Ovary (tissue), 9 donors: Measurements from ENCODE around the gene LDB3. TPM values are rescaled to one million over a fixed set of nuclear protein-coding genes. Genes with fewer than 3 reads are reported as not detected.

Experiments
- DNase-seq, 5 donors: peaks; one replicate each; pipeline ENCODE4 v3.0.0-alpha.2; 2019 to 2020
- H3K27ac ChIP-seq, 2 donors: fragments of 200-600 bp; one replicate each; pipeline versions ENCODE4 v1.5.1 to v1.8.0; 2019 to 2022
- H3K27me3 ChIP-seq: fragments of 200-600 bp; one replicate; pipeline ENCODE4 v1.8.0; 2022
- H3K36me3 ChIP-seq: fragments of 200-600 bp; sonication (generic); one replicate; pipeline ENCODE4 v1.5.1; 2019
- H3K4me1 ChIP-seq: one replicate; pipeline ENCODE4 v1.8.1; 2013; ENCODE audit warnings: mild to moderate bottlenecking, moderate library complexity; ENCODE audit not compliant: insufficient read depth
- H3K4me3 ChIP-seq: fragments of 200-600 bp; sonication (generic); one replicate; pipeline ENCODE4 v1.5.1; 2017
- H3K9me3 ChIP-seq, 2 donors: fragments of 200-600 bp in 1 of 2; sonication (generic) in 1 of 2; one replicate each; pipeline versions ENCODE4 v1.5.1 to v1.8.1; 2013 to 2019; ENCODE audit warnings: mild to moderate bottlenecking in 1 of 2, moderate library complexity in 1 of 2
- EP300 ChIP-seq: sonication (generic); formaldehyde crosslinking; IDR thresholded peaks from one replicate; pipeline ENCODE4 v1.6.1; 2017; ENCODE audit warnings: antibody characterized with exemption
- POLR2A ChIP-seq: fragments of 450-650 bp; IDR thresholded peaks from one replicate; pipeline ENCODE4 v1.6.1; 2017; ENCODE audit warnings: antibody characterized with exemption, mild to moderate bottlenecking, moderate library complexity
- WGBS, 3 donors: extraction: QIAGEN DNeasy Blood & Tissue Kit in 1 of 3; methylation state at CpG; one replicate each; pipeline versions ENCODE4 v1.1.5 to v1.1.7; 2013 to 2017; 5-methylcytosine and 5-hydroxymethylcytosine counted together
- intact Hi-C, 4 donors: fragments of 100-400 bp; cut with DNase I; formaldehyde crosslinking; loops; one replicate each; pipeline versions ENCODE4 v1.11.0 to v1.15.1; 2022 to 2023
- polyA plus RNA-seq, 2 donors: library from polyadenylated mRNA; stranded (reverse); fragments of 200-250 nt in 1 of 2; fragments of 350-450 nt in 1 of 2; fragmentation: Illumina TruSeq in 1 of 2; extraction: RNeasy Lipid Tissue Mini Kit (QIAGEN cat#74804) in 1 of 2; gene quantifications; one replicate each; pipeline ENCODE4 v1.2.3, GENCODE V29; 2013 to 2014
- total RNA-seq, 7 donors: library from RNA; depleted of rRNA in 2 of 7; stranded (reverse); fragments of >200 nt in 2 of 7; fragmentation: NEBNext Ultra II Directional in 3 of 7; extraction: Animal tissue kit (Norgen Biotek cat#: 25700) in 3 of 7; gene quantifications; one replicate each; pipeline versions ENCODE4 v1.1.0 to v1.2.4, GENCODE V29; 2016 to 2023
- TF ChIP-seq, protein P1 (sequence below), 3 donors: fragments of 450-650 bp in 2 of 3; fragments of 200-600 bp in 1 of 3; IDR thresholded peaks; one replicate each; pipeline versions ENCODE4 v1.5.1 to v1.8.0; 2016 to 2022; ENCODE audit warnings: antibody characterized with exemption in 3 of 3, mild to moderate bottlenecking in 1 of 3
- donor health status: DM: no; HTN: no; CAD: no; lungs with moderate emphysema.
- donor health status: DM: no; HTN: no; CAD: no.
- donor health status: Bipolar disorder and iron deficiency.
- donor health status: DM: yes; HTN: yes; CAD: no.
- donor health status: DM: no; HTN: no; CAD: no.
- donor health status: DM: yes; HTN: yes; CAD: no.

The LDB3 gene
- total and polyA plus RNA-seq, 9 donors = 1.5 to 12.9 (median 3.6) TPM

DNA sequence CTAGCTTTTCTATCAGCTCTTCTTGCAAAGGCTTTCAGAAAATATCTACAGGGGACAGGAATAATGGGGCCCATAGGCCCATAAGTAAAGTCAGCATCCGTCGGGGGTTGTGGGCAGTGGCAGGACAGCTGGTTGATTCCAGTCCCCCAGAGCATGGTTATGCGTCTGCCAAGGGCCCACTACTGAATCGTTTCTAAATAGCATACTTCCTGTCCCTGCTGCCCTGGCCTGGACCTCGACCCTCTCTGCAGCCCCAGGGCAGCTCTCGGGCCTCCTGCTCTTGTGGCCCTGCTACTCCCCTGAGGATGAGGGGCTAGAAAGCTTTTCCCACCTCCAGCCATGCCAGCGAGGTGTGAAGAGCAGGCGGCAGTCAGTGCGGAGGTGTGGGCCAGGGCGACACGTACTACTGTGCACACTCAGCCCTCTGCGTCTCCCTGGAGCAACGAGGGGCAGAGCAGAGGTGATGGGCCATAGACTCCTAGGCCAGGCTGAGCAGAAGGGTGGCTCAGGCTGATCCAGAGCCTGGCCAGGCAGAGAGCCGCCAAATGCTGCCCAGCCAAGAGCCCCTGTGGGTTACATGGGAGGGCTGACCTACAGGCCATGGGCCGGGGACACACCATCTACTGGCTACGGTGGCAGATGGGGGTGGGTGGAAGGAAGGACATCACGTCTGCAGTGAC is 18.7 kb upstream of the LDB3 start:
- intact Hi-C loops = no loop called here
- Histone ChIP-seq H3K4me1 (peaks cover 10% of the 10 kb centered on the region), H3K9me3 (no peaks in the 10 kb centered on the region), H3K4me3 (no peak overlapping the region), H3K27me3 (no peaks in the 10 kb centered on the region), H3K36me3 (no peaks in the 10 kb centered on the region), H3K27ac (no peak overlapping the region)
- TF ChIP-seq POLR2A = no peak
- TF ChIP-seq EP300 = no peak
- TF ChIP-seq, protein P1, sequence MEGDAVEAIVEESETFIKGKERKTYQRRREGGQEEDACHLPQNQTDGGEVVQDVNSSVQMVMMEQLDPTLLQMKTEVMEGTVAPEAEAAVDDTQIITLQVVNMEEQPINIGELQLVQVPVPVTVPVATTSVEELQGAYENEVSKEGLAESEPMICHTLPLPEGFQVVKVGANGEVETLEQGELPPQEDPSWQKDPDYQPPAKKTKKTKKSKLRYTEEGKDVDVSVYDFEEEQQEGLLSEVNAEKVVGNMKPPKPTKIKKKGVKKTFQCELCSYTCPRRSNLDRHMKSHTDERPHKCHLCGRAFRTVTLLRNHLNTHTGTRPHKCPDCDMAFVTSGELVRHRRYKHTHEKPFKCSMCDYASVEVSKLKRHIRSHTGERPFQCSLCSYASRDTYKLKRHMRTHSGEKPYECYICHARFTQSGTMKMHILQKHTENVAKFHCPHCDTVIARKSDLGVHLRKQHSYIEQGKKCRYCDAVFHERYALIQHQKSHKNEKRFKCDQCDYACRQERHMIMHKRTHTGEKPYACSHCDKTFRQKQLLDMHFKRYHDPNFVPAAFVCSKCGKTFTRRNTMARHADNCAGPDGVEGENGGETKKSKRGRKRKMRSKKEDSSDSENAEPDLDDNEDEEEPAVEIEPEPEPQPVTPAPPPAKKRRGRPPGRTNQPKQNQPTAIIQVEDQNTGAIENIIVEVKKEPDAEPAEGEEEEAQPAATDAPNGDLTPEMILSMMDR (IDR thresholded peaks at IDR 0.05) = no peak
- 78 to 80% (median 78%) methylated on average over 17 of the region's 17 CpGs for WGBS, 3 donors
- peak in 1 of 5 donors; percentile 33 for DNase-seq

DNA sequence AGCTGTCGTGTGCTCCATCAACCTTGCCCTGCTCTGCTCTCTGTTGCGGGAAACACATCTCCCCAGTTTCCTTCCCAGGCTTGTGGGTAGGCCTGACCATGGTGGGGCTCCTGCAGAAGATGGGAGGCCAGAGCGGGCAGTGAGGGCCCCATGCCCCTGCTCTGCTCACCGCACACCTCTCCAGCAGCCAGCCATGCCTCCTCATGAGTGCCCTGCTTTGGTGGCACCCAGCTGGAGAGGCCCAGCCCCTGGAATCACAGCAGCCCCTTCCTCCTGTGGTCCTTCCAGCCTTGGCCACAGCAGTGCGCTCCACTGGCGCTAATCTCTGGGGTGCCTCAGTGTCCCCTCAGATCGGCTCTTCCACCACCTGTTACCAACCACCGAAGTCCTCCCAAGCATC is 18.2 kb upstream of the LDB3 start:
- no peak overlapping the region for H3K27ac ChIP-seq
- intact Hi-C loops = no loop called here
- H3K4me1 ChIP-seq = peaks cover 10% of the 10 kb centered on the region
- no peak for DNase-seq
- H3K9me3 ChIP-seq = no peaks in the 10 kb centered on the region
- H3K27me3 ChIP-seq = no peaks in the 10 kb centered on the region
- TF ChIP-seq POLR2A (no peak), EP300 (no peak)
- TF ChIP-seq, protein P1 (IDR thresholded peaks at IDR 0.05) = no peak
- H3K4me3 ChIP-seq = no peak overlapping the region
- no peaks in the 10 kb centered on the region for H3K36me3 ChIP-seq
- WGBS, 3 donors = 92 to 98% (median 95%) methylated on average over 8 of the region's 8 CpGs

DNA sequence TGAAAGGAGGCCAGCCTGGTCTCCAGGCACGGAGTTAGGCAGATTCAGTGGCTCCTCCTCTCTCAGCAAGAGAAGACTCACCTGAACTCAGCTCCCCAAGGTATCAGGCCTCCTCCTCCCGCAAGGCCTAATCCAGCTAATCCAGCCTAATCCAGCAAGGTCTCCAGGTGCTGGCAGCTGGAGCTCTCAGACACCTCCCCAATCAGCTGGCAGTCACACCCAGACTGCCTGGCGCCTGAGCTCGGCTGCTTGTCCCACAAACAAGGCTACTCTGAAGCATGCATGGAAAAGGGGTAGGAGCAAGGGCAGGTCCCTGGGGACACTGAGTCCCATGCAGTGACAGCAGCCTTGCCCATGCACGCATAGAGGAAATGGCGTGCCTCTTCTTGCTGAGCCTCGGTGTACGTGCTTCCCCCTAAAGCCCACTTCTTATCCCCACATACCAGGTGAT is 17.3 kb upstream of the LDB3 start:
- H3K27me3 ChIP-seq = no peaks in the 10 kb centered on the region
- DNase-seq = peak in 1 of 5 donors; percentile 7
- intact Hi-C loops = no loop called here
- H3K4me3 ChIP-seq = no peak overlapping the region
- TF ChIP-seq, protein P1 (IDR thresholded peaks at IDR 0.05) = no peak
- no peak for TF ChIP-seq EP300
- TF ChIP-seq POLR2A = no peak
- H3K4me1 ChIP-seq = peaks cover 10% of the 10 kb centered on the region
- H3K36me3 ChIP-seq = no peaks in the 10 kb centered on the region
- H3K9me3 ChIP-seq = no peaks in the 10 kb centered on the region
- WGBS, 3 donors = 79 to 89% (median 88%) methylated on average over 8 of the region's 8 CpGs
- no peak overlapping the region for H3K27ac ChIP-seq

DNA sequence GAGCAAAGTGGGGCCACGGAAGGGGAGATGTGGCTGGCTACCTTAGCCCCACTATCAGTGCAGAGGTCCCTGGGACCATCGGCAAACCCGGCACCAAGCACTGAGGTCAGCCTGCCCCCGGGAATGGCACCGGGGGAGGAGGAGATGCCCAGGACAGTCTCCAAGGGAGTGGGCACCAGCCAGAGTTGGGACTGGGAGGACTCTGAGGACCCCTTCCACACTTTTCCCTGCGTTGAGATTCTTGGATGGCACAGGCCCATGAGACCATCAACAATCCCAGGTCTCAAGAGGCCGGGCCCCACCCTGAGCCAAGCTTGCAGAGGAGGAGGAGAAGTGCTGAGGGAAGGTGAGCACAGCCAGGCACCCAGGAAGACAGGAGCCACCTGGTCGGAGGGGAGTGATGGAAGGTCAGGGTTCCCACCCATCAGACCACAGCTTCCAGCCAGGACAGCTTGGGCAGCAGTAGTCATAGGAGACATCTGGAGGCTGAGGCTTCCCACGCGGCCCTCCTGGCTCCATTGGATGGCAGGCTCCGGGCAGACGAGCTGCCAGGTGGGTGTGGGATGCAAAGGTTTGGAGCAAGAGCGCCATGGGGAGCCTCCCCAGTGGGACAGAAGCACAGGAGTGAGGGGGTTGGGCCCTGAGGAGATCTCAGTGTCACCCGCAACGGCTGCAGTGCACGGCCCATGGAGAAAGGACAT is 16.5 kb upstream of the LDB3 start:
- no peak overlapping the region for H3K27ac ChIP-seq
- intact Hi-C loops = no loop called here
- no peak for TF ChIP-seq POLR2A
- TF ChIP-seq, protein P1 (IDR thresholded peaks at IDR 0.05) = no peak
- TF ChIP-seq EP300 = no peak
- H3K4me1 ChIP-seq = peaks cover 10% of the 10 kb centered on the region
- peak in 1 of 5 donors; percentile 12 for DNase-seq
- no peaks in the 10 kb centered on the region for H3K36me3 ChIP-seq
- 75 to 82% (median 77%) methylated on average over 16 of the region's 16 CpGs for WGBS, 3 donors
- no peak overlapping the region for H3K4me3 ChIP-seq
- no peaks in the 10 kb centered on the region for H3K9me3 ChIP-seq
- H3K27me3 ChIP-seq = no peaks in the 10 kb centered on the region
